Liver (tissue), 9 donors: Measurements from ENCODE around the gene FPR3. TPM values are rescaled to one million over a fixed set of nuclear protein-coding genes. Genes with fewer than 3 reads are reported as not detected.

Source experiments
- DNase-seq: peaks from one replicate; pipeline ENCODE4 v3.0.0-alpha.2; 2017; ENCODE audit warnings: low spot score
- H3K27ac ChIP-seq, 2 donors: one replicate each; pipeline ENCODE4 v1.7.0; 2013; ENCODE audit warnings: inconsistent platforms in 2 of 2, low read length in 2 of 2, control low read depth in 1 of 2, low read depth in 1 of 2, mild to moderate bottlenecking in 1 of 2
- H3K27me3 ChIP-seq, 4 donors: one replicate each; pipeline versions ENCODE4 v1.6.1 to v1.7.0; 2013; ENCODE audit warnings: low read length in 3 of 4, inconsistent platforms in 1 of 4, mild to moderate bottlenecking in 1 of 4, moderate library complexity in 1 of 4; ENCODE audit not compliant: control insufficient read depth in 4 of 4, insufficient read depth in 4 of 4
- H3K36me3 ChIP-seq, 4 donors: one replicate each; pipeline versions ENCODE4 v1.6.1 to v1.7.0; 2013; ENCODE audit warnings: low read length in 3 of 4, mild to moderate bottlenecking in 3 of 4, low read depth in 1 of 4, moderate library complexity in 1 of 4; ENCODE audit not compliant: control insufficient read depth in 4 of 4, insufficient read depth in 3 of 4
- H3K4me1 ChIP-seq, 4 donors: one replicate each; pipeline versions ENCODE4 v1.6.1 to v1.7.0; 2013; ENCODE audit warnings: low read length in 3 of 4, mild to moderate bottlenecking in 3 of 4, moderate library complexity in 1 of 4; ENCODE audit not compliant: control insufficient read depth in 4 of 4, insufficient read depth in 4 of 4
- H3K4me3 ChIP-seq, 3 donors: one replicate each; pipeline versions ENCODE4 v1.6.1 to v1.7.0; 2013; ENCODE audit warnings: low read length in 3 of 3, control low read depth in 1 of 3, low read depth in 1 of 3, mild to moderate bottlenecking in 1 of 3
- H3K9ac ChIP-seq, 2 donors: one replicate each; pipeline ENCODE4 v1.7.0; 2013; ENCODE audit warnings: low read length in 2 of 2, mild to moderate bottlenecking in 2 of 2, moderate library complexity in 2 of 2, control low read depth in 1 of 2, low read depth in 1 of 2
- H3K9me3 ChIP-seq, 4 donors: one replicate each; pipeline versions ENCODE4 v1.6.1 to v1.7.0; 2013; ENCODE audit warnings: low read length in 3 of 4; ENCODE audit not compliant: control insufficient read depth in 4 of 4
- HNF4A ChIP-seq, 2 donors: conservative IDR thresholded peaks; 2 replicates each; pipeline ENCODE4 v1.6.1; 2016; ENCODE audit warnings: antibody characterized with exemption in 2 of 2, mild to moderate bottlenecking in 2 of 2
- HNF4G ChIP-seq: IDR thresholded peaks from 2 replicates; pipeline ENCODE4 v1.6.1; 2016; ENCODE audit warnings: antibody characterized with exemption
- MAX ChIP-seq: IDR thresholded peaks from 2 replicates; pipeline ENCODE4 v1.6.1; 2016; ENCODE audit warnings: antibody characterized with exemption
- NR2F2 ChIP-seq: IDR thresholded peaks from 2 replicates; pipeline ENCODE4 v1.6.1; 2016; ENCODE audit warnings: antibody characterized with exemption
- RAD21 ChIP-seq, 2 donors: IDR thresholded peaks; 2 replicates each; pipeline ENCODE4 v1.6.1; 2016; ENCODE audit warnings: antibody characterized with exemption in 2 of 2, mild to moderate bottlenecking in 2 of 2
- RXRA ChIP-seq, 2 donors: IDR thresholded peaks; 2 replicates each; pipeline ENCODE4 v1.6.1; 2017 to 2018; ENCODE audit warnings: antibody characterized with exemption in 2 of 2, mild to moderate bottlenecking in 1 of 2
- SP1 ChIP-seq: IDR thresholded peaks from 2 replicates; pipeline ENCODE4 v1.6.1; 2018; ENCODE audit warnings: antibody characterized with exemption, mild to moderate bottlenecking
- TAF1 ChIP-seq: conservative IDR thresholded peaks from 2 replicates; pipeline ENCODE4 v1.6.1; 2016; ENCODE audit warnings: antibody characterized with exemption, mild to moderate bottlenecking
- WGBS: extraction: QIAGEN DNeasy Blood & Tissue Kit; methylation state at CpG from one replicate; pipeline ENCODE4 v1.1.7; 2013; 5-methylcytosine and 5-hydroxymethylcytosine counted together
- polyA plus RNA-seq, 2 donors: library from polyadenylated mRNA; stranded (reverse) in 1 of 2; unstranded in 1 of 2; fragments of 200-250 nt in 1 of 2; fragments of >200 nt in 1 of 2; fragmentation: Nextera tagmentation in 1 of 2; extraction: Ambion mirVana in 1 of 2; gene quantifications; one replicate each; pipeline versions ENCODE4 v1.2.1 to v1.2.3, GENCODE V29; 2013 to 2015
- total RNA-seq, 2 donors: library from RNA; depleted of rRNA; stranded (reverse); fragments of >200 nt; gene quantifications; one replicate each; pipeline ENCODE4 v1.2.3, GENCODE V29; 2014
- TF ChIP-seq, protein P1 (sequence below): fragments of 150-350 bp; IDR thresholded peaks from 2 replicates; pipeline ENCODE4 v1.5.1; 2017; ENCODE audit warnings: improper control_type of control experiment, low read depth, low read length; ENCODE audit not compliant: missing input control
- TF ChIP-seq, protein P2 (sequence below): IDR thresholded peaks from 2 replicates; pipeline ENCODE4 v1.6.1; 2016; ENCODE audit warnings: antibody characterized with exemption, mild to moderate bottlenecking
- TF ChIP-seq, protein P3 (sequence below): IDR thresholded peaks from 2 replicates; pipeline ENCODE4 v1.6.1; 2016; ENCODE audit warnings: antibody characterized with exemption
- donor health status: healthy.
- donor health status: healthy.
- donor health status: healthy.
- donor health status: healthy.
- donor health status: healthy.

Gene FPR3
- total and polyA plus RNA-seq, 4 donors = 1.0 to 7.8 (median 4.1) TPM

GRCh38 chr19:51777570-51778462, 17.1 kb upstream of the FPR3 start:
- no peak overlapping the region for H3K4me3 ChIP-seq
- 32% methylated on average over 23 of the region's 23 CpGs for WGBS
- H3K27ac ChIP-seq = no peak overlapping the region

GRCh38 chr19:51779181-51779580, 15.8 kb upstream of the FPR3 start:
- Histone ChIP-seq H3K4me1 (no peaks in the 10 kb centered on the region), H3K27me3 (no peaks in the 10 kb centered on the region), H3K36me3 (no peaks in the 10 kb centered on the region), H3K9ac (no peak overlapping the region), H3K4me3 (no peak overlapping the region), H3K9me3 (peaks cover 0 to 3% (median 0%) of the 10 kb centered on the region in 4 donors), H3K27ac (no peak overlapping the region)
- WGBS = 60% methylated on average over 1 of the region's 1 CpG
- no peak for DNase-seq
- TF ChIP-seq, protein P1, sequence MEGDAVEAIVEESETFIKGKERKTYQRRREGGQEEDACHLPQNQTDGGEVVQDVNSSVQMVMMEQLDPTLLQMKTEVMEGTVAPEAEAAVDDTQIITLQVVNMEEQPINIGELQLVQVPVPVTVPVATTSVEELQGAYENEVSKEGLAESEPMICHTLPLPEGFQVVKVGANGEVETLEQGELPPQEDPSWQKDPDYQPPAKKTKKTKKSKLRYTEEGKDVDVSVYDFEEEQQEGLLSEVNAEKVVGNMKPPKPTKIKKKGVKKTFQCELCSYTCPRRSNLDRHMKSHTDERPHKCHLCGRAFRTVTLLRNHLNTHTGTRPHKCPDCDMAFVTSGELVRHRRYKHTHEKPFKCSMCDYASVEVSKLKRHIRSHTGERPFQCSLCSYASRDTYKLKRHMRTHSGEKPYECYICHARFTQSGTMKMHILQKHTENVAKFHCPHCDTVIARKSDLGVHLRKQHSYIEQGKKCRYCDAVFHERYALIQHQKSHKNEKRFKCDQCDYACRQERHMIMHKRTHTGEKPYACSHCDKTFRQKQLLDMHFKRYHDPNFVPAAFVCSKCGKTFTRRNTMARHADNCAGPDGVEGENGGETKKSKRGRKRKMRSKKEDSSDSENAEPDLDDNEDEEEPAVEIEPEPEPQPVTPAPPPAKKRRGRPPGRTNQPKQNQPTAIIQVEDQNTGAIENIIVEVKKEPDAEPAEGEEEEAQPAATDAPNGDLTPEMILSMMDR = no peak
- no peak for TF ChIP-seq NR2F2
- TF ChIP-seq SP1 = no peak
- TF ChIP-seq, protein P2, sequence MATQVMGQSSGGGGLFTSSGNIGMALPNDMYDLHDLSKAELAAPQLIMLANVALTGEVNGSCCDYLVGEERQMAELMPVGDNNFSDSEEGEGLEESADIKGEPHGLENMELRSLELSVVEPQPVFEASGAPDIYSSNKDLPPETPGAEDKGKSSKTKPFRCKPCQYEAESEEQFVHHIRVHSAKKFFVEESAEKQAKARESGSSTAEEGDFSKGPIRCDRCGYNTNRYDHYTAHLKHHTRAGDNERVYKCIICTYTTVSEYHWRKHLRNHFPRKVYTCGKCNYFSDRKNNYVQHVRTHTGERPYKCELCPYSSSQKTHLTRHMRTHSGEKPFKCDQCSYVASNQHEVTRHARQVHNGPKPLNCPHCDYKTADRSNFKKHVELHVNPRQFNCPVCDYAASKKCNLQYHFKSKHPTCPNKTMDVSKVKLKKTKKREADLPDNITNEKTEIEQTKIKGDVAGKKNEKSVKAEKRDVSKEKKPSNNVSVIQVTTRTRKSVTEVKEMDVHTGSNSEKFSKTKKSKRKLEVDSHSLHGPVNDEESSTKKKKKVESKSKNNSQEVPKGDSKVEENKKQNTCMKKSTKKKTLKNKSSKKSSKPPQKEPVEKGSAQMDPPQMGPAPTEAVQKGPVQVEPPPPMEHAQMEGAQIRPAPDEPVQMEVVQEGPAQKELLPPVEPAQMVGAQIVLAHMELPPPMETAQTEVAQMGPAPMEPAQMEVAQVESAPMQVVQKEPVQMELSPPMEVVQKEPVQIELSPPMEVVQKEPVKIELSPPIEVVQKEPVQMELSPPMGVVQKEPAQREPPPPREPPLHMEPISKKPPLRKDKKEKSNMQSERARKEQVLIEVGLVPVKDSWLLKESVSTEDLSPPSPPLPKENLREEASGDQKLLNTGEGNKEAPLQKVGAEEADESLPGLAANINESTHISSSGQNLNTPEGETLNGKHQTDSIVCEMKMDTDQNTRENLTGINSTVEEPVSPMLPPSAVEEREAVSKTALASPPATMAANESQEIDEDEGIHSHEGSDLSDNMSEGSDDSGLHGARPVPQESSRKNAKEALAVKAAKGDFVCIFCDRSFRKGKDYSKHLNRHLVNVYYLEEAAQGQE = no peak
- no peak for TF ChIP-seq HNF4G
- no peak for TF ChIP-seq HNF4A (conservative IDR thresholded peaks at IDR 0.05)
- TF ChIP-seq, protein P3, sequence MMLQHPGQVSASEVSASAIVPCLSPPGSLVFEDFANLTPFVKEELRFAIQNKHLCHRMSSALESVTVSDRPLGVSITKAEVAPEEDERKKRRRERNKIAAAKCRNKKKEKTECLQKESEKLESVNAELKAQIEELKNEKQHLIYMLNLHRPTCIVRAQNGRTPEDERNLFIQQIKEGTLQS = no peak
- no peak for TF ChIP-seq MAX
- no peak for TF ChIP-seq TAF1

More at GRCh38 chr19:51777570-51778462, 17.1 kb upstream of the FPR3 start:
- H3K27me3 ChIP-seq = no peaks in the 10 kb centered on the region
- no peak overlapping the region for H3K9ac ChIP-seq
- peak; percentile 40 for DNase-seq
- no peaks in the 10 kb centered on the region for H3K4me1 ChIP-seq
- H3K36me3 ChIP-seq = no peaks in the 10 kb centered on the region
- H3K9me3 ChIP-seq = peaks cover 0 to 4% (median 1%) of the 10 kb centered on the region in 4 donors
- TF ChIP-seq, protein P1 = peak; percentile 66
- TF ChIP-seq RAD21 (IDR thresholded peaks at IDR 0.05) = peak; percentile 78 to 84
- TF ChIP-seq, protein P3 = no peak
- TF ChIP-seq NR2F2 = peak; percentile 36
- peak in 1 of 2 donors; percentile 14 for TF ChIP-seq RXRA (IDR thresholded peaks at IDR 0.05)
